NCI-H1436 treated with DMSO at 0.1 percent for 48 hours (cell line): ENCODE data around the gene ARFIP2.
A peak's percentile ranks its signal among the peaks of the same experiment; 100 is the strongest.
"Not testable (repeated sequence)": the region's sequence is repeated elsewhere in the genome, so short reads cannot be mapped to it uniquely, and the experiment has no call there.

Experiments
- DNase-seq: peaks from one replicate; lab custom pipeline; 2025; lab: John Stamatoyannopoulos, UW

The ARFIP2 gene

DNA sequence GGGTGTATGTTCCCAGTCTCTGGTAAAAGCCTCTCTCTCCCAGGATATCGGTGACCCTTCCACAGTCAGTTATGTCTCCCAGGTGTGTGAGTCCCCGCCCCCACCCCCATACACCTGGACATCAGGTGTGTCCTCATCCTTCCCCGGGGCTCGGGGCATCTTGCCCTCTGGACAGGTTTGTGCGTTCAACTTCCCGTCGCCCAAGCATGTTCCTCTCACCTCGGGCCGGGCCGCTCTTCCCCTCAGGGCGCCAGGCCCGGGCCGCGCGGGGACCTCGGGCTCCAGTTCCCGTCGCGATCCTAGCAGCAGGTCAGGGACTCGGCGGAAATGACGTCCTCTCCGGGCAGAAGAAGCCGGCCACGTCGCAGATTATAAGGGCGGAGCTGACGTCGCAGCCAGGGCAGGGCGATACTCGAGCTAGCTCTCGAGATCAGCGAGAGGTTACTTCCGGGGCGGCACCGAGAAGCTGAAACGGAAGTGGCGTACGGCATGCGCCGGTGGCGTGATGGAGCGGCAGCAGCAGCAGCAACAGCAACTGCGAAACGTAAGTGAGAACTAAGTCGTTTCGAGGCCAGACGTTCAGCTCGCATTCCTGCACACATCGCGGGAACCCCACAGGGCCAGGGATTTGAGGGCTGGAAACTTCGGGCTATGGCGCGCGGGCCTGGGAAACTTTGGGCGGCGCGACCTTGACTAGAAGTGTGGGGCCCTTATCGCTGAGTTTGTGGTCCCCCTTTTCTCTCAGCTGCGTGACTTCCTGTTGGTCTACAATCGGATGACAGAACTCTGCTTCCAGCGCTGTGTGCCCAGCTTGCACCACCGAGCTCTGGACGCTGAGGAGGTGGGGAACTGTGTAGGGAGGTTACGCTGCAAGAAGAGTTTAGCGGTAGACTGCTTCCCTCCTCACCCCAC is at the start of gene ARFIP2, which contains the start of gene TIMM10B:
TSS of gene ARFIP2 (minus strand) at position 320 of the 912 bp plus-strand sequence. CDS start 910 bp downstream, outside the sequence.
TSS of gene TIMM10B (plus strand) at position 490 of the 912 bp plus-strand sequence. CDS start at position 506, 16 bp downstream.
- peak; percentile 86 for DNase-seq

DNA sequence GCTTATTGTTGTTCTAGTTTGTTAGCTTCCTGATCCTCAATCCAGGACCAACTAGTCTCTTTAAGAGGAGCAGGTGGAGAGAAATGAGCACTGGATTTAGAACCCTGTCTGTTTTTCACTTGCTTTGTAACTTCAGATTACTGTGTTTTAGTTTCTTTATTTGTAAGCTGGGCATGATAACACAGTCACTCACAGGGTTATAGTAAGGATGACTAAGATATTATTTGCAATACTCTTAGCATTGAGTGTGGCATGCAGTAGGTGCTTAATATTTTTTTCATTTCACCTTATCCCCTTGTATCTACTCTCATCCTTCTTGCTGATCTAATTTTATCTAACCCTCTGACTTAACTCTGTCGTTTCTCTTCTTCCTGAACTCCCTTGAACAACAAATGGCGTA is 49.7 kb upstream of the ARFIP2 start:
- no peak for DNase-seq

DNA sequence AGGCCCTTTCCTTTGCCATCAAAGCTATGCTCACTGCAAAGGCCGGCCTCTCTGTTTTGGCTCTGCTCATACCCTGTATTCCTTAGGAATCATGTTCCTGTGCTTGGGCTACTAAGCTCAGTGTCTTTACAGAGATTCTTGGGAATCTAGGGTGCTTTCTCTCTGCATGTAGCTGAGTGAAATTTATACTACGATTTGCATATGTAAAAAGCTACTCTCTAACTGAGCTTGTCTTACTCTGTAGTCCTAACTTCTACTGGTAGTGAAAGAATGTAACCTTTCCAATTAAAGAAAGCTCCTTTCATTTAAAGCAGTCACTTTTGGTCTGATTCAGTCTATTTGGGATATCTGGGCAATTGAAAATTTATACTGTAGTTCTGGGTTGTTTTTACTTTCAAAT is 48.1 kb upstream of the ARFIP2 start:
- no peak for DNase-seq

GRCh38 chr11:6526411-6527135 is 45.4 kb upstream of the ARFIP2 start:
- DNase-seq = no peak

- no peak for DNase-seq
These were observed 42.1 kb upstream of the ARFIP2 start for GRCh38 chr11:6523253-6523652.

DNA sequence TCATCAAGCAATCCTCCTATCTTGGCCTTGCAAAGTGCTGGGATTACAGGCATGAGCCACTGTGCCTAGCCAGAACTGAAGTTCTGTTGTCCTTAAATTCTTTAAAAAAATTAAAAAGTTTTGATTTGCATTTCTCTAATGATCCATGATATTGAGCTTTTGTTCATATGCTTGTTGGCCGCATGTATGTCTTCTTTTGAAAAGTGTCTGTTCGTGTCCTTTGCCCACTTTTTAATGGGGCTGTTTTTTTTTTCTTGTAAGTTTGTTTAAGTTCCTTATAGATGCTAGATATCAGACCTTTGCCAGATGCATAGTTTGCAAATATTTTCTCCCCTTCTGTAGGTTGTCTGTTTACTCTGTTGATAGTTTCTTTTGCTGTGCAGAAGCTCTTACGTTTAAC is 40.8 kb upstream of the ARFIP2 start:
- DNase-seq = not testable (repeated sequence)

GRCh38 chr11:6520265-6520664 is 39.1 kb upstream of the ARFIP2 start:
- no peak for DNase-seq

GRCh38 chr11:6516865-6517264 is 35.7 kb upstream of the ARFIP2 start:
- no peak for DNase-seq

DNA sequence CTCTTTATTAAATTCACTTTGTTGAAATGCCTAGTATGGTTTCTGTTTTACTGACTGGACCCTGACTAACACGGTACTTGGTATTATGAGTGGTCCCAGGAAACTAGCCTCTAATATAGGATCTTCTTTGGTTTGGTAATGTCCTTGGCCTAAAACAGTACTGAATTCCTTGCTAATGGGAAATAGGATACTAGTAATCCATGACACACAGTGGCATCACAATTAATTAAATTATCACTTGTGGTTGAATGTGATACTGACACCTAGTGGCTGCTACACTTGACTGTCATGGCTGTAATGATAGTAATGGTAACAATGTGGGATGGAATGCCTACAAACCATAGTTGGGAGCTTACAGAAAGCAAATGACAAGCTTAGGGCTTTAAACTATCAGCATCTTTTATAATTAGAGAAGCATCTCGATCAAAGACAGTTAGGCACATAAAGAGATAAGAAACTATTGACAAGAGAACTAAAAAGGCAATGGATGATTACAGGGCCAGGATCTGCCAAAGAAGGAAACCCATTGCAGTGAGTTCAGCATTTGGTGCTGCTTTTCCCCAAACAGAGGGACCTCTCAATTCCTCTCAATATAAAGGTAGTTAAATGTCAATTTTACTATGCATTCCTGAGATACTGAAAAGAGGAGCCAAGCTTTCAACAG is 24.6 kb upstream of the ARFIP2 start:
- no peak for DNase-seq

- no peak for DNase-seq
These were observed 23.0 kb upstream of the ARFIP2 start for GRCh38 chr11:6504166-6504565.

DNA sequence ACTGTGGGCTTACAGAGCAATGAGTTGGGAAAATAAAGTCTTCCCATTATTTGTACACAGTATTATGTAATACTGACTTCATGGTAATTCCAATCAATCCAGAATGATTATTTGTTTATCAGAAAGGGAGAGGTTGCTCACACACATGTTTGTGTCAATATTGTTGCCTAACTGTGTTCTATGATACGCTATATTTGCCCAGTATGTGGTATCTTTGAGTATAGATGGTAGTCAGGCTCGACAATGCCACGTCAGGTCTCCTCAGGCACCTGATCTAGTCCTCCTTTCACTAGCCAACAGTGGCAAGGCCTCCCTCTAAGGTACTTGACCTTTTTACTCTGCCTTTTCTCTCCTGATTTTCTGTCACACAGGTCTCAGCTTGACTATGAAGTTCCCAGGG is 21.3 kb upstream of the ARFIP2 start:
- DNase-seq = no peak

GRCh38 chr11:6498544-6498943 is 17.4 kb upstream of the ARFIP2 start:
- no peak for DNase-seq

DNA sequence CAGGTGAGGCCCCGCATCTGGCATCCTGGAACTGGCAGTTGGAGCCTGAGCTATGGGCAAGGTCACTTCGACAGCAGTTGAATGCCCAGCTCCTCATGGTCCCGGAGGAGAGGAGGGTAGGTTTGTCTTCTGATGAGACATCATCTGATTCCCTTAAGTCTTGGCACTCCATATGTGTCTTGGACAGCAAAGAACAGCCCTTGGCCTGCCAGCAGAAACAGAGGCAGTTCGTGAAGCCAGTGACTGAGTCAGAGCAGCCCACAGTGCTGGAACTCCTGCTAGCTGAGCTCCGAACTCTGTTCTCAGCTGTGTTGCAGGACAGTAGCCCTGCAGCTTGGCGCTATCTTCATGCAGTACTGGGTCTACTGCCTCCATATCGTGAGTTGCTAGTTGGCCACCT is 17.0 kb upstream of the ARFIP2 start:
- no peak for DNase-seq

- DNase-seq = no peak
These were observed 16.1 kb upstream of the ARFIP2 start, which contains the start of gene DNHD1 for GRCh38 chr11:6497069-6497839. Gene DNHD1 (plus strand): TSS chr11:6497280. CDS start chr11:6498216, 936 bp downstream.

DNA sequence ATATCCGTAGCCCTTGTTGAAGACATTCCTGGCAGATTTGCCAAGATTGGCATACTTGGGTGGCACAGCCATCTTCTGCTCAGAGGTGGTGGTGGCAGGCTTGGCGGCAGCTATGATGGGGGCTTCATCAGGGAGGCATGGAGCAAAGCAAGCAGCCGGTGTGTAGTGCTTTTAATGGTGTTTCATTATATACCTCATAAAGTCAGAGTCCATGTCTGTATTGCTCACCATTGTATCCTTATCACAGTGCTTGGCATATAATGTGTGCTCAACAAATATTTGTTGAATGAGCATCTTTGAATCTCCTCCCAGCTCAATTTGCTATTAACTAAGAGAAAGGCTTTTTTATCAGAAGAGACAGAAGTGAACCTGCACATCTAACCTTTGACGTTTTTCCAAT is 8.2 kb upstream of the ARFIP2 start:
- DNase-seq = no peak

- DNase-seq = no peak
These were observed 7.7 kb upstream of the ARFIP2 start for GRCh38 chr11:6488821-6489220.

DNA sequence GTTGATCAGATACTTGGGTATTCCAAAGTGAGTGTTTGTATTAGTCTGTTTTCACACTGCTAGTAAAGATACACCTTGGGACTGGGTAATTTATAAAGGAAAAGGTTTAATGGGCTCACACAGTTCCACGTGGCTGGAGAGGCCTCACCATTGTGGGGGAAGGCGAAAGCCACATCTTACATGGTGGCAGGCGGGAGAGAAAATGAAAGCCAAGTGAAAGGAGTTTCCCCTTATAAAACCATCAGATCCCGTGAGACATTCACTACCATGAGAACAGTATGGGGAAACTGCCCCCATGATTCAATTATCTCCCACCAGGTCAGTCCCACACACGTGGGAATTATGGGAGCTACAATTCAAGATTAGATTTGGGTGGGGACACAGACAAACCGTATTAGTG is 7.2 kb upstream of the ARFIP2 start:
- DNase-seq = no peak

DNA sequence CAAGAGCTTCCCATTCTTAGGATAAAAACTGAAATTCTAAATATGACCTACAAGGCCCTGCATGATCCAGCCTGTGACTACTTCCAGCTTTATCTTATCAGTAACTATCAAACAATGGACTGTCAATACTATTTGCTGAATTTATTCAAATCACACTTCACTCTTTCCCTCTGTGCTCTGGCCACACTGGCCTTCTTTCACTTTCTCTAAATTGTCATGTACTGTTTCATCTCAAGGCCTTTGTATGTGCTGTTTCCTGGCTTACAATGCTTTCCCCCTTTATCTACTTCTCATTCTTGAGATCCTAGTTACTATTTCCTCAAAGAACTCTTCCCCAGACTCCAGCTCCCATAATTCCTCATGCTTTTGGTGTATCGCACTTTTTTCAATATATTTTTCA is 5.8 kb upstream of the ARFIP2 start:
- DNase-seq = no peak

GRCh38 chr11:6486256-6486655 is 5.1 kb upstream of the ARFIP2 start:
- DNase-seq = no peak

DNA sequence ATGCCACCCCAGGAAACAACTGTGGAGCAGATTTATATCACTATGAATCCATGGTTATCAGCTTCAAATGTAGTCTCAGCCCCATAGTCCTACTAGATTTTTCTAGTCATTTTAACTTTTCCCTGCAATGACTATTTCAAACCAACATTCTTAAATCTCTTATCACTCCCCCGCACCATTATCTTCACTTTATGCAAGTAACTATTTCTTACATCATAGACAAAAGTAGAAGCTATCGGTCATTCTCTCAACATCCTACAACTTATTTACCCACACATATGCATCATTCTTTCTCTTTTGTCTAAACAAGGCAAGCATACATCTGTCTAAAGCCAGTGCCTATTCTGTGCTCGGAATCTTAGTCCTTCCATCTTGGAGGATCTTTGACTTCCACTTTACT is 4.5 kb upstream of the ARFIP2 start:
- no peak for DNase-seq

- DNase-seq = no peak
These were observed 1.9 kb upstream of the ARFIP2 start for GRCh38 chr11:6483015-6483414.

- no peak for DNase-seq
These were observed 1.3 kb upstream of the ARFIP2 start for GRCh38 chr11:6482441-6482840.
